GM18505 (cell line): Measurements from ENCODE around the gene XYLT2.
"Not testable (repeated sequence)": the region's sequence is repeated elsewhere in the genome, so short reads cannot be mapped to it uniquely, and the experiment has no call there.

Experiments
- ATAC-seq: cut with Tn5 transposase; IDR thresholded peaks from one replicate; pipeline ENCODE4 v1.9.1; 2021; ENCODE audit not compliant: unreplicated experiment
- POLR2A ChIP-seq: IDR thresholded peaks from 4 replicates; pipeline ENCODE4 v1.6.1; 2011; ENCODE audit warnings: borderline replicate concordance; ENCODE audit not compliant: insufficient read depth, insufficient read length; ENCODE audit errors: extremely low read depth

Gene XYLT2

DNA sequence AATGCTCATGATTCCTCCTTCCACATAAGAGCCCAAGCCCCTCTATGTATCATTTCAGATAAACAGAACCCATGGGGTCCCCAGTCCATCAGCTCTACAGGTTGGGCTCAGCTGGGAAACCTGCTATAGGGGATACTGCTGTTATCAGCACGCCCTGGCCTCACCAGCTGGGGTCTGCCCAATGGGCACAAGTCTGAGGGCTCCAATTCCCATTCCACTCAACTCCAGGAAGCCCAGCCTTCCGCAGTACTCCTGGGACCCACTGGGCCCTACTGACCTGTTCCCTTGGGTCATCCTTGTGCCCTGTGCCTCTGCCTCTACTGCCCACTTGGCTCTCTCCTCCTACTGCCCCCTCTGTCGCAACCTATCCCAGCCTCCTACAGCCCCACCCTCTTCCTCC is 16.2 kb upstream of the XYLT2 start:
- no peak for ATAC-seq
- TF ChIP-seq POLR2A: no peak

DNA sequence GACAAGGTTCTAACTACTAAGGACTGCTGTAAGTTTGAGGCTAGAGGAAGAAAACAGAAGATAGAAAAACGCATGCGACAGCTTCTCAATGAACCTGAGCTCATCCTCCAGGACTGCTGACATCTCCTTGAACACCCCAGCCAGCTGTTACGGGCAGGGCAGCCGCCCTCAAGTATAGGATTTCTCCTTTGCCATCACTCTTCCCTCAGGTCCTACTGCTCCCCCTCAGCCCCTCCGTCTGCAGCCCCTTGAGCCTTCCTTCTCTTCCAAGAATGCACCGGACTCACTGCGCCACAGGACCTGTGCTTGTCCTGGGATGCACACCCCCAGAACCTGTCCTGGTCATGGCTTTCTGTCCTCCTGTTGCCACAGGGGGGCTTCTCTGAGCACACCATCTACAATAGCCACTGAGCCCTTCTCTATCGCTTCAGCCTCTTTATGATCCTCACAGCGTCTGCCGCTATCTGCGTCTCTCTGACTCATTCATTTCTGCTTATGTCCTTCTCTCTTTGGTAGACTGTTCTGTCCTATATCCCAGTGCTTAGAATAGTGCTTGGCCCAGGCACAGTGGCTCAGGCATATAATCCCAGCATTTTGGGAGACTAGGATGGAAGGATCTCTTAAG is 15.7 kb upstream of the XYLT2 start:
- TF ChIP-seq POLR2A: no peak
- ATAC-seq: no peak

DNA sequence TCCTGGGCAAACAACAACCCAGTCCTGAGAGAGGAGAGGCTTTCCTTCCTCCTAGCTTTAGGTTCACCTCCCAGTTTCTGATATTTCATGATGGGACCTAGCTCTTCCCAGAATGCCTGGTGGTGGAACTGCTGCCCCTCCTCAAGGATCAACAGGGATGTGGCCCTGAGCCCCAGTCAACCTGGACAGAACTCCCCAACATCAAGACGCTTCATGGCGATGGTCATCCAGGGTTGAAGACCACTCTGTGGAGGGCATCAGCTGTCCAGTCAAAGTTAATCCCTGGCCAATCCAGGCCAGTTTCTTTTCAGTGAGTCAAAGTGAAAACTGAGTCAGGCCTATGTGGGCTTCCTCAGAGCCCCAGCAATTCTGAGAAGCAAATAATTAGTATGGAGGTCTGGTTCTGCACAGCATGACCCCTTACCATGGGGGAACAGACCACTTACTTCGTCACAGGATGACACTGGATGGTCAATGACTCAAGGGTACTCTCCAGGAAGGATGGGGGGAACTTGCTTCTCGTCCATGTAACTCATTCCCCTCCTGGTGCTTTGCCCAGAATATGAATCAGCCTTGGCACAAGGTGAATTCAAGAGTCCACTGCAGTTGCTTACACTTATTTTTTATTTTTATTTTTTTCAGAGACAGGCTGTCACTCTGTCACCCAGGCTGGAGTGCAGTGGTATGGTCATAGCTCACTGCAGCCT is 14.7 kb upstream of the XYLT2 start:
- TF ChIP-seq POLR2A: no peak

DNA sequence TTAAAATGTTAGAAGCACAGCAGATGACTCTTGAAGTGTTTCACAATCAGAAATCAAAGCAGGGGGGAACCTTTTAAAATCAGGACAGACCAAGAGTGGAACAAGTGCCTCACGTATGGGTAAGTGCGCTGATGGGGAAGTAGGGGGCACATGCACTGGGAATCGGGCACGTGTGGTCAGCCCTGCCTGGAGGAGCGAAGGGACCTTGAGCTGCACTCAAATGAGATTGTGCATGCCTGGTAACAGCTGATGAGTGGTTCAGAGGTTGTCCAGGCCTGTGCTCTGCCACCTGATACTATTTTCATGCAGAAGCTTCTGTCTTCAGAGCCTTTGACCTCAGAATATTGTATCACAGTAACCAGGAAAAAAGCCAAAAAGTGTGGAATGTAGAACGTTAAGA is 13.7 kb upstream of the XYLT2 start:
- no peak for ATAC-seq
- TF ChIP-seq POLR2A: no peak

More for the DNA sequence above, 14.7 kb upstream of the XYLT2 start:
- no peak for ATAC-seq

DNA sequence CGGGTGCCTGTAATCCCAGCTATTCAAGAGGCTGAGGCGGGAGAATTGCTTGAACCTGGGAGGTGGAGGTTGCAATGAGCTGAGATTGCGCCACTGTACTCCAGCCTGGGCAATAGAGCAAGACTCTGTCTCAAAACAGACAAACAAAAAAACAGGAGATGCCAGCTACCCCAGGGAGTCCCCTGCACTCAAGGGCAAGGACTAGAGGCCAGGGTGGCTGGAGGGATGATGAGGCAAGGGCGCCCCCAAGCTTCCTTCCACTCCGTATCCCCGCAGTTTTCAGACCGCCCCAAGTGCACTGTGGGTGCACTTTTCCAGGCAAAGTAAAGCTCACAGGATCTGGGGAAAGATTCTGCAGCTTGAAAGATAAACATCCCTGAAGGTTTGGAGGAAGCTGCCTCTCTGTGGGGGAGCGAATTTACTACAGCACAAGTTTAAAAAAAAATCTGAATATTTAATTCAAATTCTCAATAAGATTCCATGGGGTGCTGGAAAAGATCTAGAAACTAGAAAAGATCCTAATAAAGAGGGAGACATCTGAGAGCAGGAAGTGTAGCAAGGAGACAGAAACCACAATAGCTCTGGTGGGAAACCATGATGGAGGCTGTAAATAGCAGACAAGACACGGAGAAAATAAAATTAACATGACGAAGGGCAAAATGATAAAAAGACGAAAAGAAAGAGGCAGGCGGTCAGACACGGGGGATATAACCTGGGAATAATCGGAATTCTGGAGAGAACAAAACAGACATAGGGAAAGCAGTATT is 12.5 kb upstream of the XYLT2 start:
- not testable (repeated sequence) for ATAC-seq

DNA sequence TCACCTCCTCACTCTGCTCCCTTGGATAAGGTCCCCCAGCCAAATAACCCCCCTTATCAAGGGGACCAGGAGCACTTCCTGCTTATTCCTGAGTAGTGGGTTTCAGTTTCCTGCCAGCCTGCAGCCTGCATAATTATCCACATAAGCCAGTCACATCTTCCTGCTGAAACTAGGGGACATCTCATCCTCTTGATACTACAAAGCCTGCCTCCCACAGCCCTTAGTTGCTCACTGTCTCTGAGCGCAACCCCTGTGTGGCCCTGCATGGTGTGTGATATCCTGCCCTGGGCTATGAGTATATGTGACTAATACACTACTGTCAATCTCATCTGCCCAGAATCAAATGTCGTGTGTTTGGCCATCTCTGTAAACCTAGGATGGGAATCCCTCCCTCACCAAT is 8.0 kb upstream of the XYLT2 start:
- TF ChIP-seq POLR2A: no peak

DNA sequence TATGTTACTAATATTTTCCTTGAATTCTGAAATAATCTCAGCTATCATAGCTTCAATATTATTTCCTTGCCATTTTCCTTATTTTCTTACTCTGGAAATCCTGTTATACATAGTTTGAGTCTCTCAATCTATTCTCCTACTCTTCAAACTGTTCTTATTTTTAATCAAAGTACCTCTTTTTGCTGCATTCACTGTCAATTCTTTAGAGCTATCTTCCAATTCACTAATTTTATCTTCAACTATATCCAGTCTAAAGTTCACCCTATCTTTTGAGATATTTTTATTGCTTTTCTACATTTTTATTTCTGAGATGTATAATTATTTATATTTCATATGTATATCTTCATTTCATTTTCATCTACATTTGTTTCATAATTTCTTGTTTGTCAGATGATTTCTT is 7.3 kb upstream of the XYLT2 start:
- TF ChIP-seq POLR2A: no peak
- no peak for ATAC-seq

More for the DNA sequence above, 8.0 kb upstream of the XYLT2 start:
- ATAC-seq: no peak

DNA sequence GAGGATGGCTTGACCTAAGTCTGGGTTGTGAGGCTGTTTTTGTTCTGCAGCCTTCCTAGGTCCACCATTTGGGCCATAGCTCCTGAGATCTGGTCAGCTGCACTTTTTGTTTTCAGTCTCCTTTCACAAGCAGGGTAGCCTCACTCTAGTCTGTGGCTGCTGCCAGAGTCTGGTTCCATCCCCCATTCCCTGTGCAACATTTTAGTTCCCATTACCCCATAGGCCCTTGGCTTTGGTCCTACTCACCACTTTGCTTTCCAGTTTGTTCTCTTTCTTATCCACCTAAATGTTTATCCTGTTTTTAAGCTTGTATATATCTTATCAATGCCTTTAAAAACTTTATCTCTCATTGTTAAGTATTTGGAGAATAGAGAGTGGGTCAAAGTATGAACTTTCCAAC is 6.5 kb upstream of the XYLT2 start:
- TF ChIP-seq POLR2A: no peak
- ATAC-seq: no peak

DNA sequence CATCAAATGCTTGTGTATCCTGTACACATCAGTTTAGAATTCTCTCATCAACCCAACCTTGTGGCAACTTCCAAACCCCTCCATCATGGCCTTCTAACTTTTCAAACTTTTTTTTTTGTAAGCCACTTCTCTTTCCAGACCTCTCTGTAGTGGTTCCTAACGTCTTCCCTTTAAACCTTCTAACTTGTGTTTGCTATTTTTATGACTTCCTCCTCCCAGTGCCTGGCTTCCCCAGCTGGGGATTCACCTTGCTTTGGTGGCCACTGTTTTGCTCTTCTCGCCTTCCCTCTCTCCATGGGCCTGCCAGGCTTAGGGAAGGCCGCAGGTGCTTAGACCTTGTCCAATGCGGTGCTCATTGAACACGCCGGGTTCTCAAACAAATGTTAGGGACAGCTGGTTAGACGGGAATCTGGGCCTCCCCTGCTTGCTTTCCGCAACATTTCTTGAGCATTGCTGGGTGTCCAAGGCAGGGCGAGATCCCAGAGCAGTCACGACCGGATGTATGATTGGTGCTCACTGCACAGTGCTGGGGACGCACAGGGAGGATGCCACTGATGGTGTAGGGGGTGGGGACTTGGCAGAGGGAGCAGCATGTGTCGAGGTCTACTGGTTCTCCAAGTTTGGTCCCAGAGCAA is 1.1 kb upstream of the XYLT2 start:
- no peak for ATAC-seq
- TF ChIP-seq POLR2A: no peak

DNA sequence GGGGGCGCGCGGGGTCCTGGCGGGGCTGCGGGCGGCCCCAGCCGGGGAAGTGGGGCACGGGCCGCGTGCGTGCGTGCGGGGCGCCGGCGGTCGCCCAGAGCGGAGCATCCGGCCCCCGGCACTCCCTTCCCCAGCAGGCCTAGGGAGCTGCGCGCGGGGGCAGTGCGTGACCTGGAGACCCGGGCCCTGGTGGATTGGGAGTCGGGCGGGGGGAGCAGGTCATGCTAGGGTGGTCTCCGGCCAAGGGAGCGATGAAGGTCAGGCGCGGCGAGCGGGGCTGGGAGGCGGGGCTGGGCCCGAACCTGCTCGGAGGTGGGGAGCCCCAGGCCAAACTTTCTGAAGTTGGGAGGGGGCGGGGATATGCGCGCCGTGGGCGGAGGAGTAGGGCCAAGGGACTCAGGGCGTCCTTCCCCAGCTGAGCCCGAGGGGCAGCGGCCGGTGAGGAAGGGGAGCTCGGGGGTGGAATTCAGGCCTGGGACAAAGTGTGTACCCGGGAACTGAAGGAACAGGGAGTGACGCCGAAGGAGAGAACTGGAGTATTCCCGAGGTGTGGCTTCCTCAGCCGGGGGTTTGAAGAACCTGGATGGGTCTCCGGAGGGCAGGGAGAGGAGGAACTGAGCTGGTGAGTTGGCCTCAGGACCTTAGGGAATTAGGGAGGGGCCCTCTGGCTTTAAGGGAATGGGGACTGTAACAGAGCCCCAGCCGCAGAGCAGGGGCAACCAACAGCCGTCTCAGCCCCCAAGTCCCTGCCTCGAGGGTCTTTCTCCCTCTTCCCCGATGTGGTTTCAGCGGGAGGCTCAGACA is 589 bp downstream of the XYLT2 start:
- TF ChIP-seq POLR2A: no peak
- peak; percentile 57 for ATAC-seq

DNA sequence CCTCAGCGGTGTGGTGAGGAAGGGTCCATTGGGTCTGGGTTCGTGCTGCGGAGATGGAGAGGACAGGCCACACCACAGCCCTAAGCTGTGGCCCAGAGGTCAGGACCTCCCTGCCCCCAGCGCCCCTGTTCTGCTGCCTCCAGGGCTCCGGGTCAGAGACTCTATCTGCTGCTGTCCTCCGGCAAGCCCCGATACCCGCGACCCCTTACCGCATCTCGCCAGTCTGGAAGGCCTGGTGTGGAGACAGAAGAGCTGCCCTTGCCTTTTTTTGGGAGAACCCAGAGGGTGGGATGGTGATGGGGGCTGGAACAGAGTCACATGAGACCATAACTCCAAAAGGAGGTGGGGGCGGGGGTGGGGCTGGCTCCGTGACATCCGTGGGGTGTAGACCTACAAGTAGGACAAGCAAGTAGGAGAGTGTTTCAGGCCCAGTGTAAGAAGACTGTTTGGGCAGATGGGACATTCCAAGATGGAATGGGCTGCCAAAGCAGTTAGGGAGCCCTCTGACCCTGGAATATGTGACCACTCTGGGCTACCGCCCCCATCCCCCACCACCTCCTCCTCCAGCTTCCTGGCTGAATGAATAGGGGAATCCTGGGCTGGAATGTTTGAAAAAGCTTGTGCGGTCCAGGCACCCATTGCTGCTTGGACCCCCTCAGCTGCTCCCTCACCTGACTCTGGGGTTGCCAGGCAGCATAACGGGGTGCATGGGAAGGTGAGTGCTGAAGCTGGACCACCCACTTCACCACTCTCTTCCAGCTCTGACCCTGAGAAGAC is 1.4 kb downstream of the XYLT2 start:
- no peak for TF ChIP-seq POLR2A

DNA sequence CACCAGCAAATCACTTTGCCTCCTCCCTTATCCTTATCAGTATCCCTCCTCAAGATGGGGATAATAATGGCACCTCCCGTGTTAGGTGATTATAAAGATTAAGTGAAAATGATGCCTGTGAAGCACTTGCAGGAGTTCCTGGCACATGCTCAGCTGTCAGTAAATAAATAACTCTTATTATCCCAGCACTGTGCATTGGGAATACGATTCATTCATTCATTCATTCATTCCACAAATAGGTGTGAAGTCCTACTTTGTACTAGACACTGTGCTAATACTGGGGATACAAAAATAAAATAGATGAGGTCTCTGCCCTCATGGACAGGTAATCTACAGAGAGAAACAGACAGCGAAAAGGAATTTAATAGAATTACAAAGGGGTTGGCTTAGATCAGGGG is 2.0 kb downstream of the XYLT2 start:
- TF ChIP-seq POLR2A: no peak
- ATAC-seq: no peak

More for the DNA sequence above, 1.4 kb downstream of the XYLT2 start:
- ATAC-seq: no peak
